Mesodermal cell (in vitro differentiated cells): Measurements from ENCODE around the gene FHOD1.

Source experiments
- H3K27ac ChIP-seq: 2 replicates; pipeline ENCODE4 v1.7.0; 2013; ENCODE audit warnings: mild to moderate bottlenecking, low read depth, low read length, moderate library complexity; ENCODE audit not compliant: severe bottlenecking
- H3K36me3 ChIP-seq: 2 replicates; pipeline ENCODE4 v1.7.1; 2013; ENCODE audit warnings: mild to moderate bottlenecking, low read length, moderate library complexity; ENCODE audit not compliant: control insufficient read depth, insufficient read depth
- H3K4me1 ChIP-seq: one replicate; pipeline ENCODE4 v1.7.1; 2013; ENCODE audit warnings: mild to moderate bottlenecking, low read length; ENCODE audit not compliant: insufficient read depth, control insufficient read depth, poor library complexity, severe bottlenecking
- H3K4me3 ChIP-seq: 2 replicates; pipeline ENCODE4 v1.7.0; 2013; ENCODE audit warnings: low read length, control low read depth, mild to moderate bottlenecking; ENCODE audit not compliant: insufficient read depth, poor library complexity, severe bottlenecking; ENCODE audit errors: extremely low read depth
- H3K9me3 ChIP-seq: 2 replicates; pipeline ENCODE4 v1.7.1; 2013; ENCODE audit warnings: mild to moderate bottlenecking, low read length, moderate library complexity; ENCODE audit not compliant: control insufficient read depth
- WGBS, 2 experiments: methylation state at CpG; one replicate each; pipeline ENCODE4 v1.1.5; 2013; ENCODE audit warnings: missing lambda C conversion rate in 2 of 2; ENCODE audit not compliant: insufficient coverage in 2 of 2; 5-methylcytosine and 5-hydroxymethylcytosine counted together

Gene FHOD1

GRCh38 chr16:67228034-67228785, 19.1 kb downstream of the FHOD1 start:
- H3K4me1 ChIP-seq: peaks cover 10% of the 10 kb centered on the region
- peak overlapping the region; percentile 100 for H3K4me3 ChIP-seq
- no peak overlapping the region for H3K27ac ChIP-seq
- H3K9me3 ChIP-seq: no peaks in the 10 kb centered on the region
- 98 to 99% methylated on average over 5 to 7 of the region's 9 CpGs for WGBS, 2 experiments
- peaks cover 52% of the 10 kb centered on the region for H3K36me3 ChIP-seq

GRCh38 chr16:67227567-67227921, 19.7 kb downstream of the FHOD1 start:
- peaks cover 10% of the 10 kb centered on the region for H3K4me1 ChIP-seq
- H3K36me3 ChIP-seq: peaks cover 48% of the 10 kb centered on the region
- H3K9me3 ChIP-seq: no peaks in the 10 kb centered on the region
- whole genome bisulfite sequencing, 2 experiments: 27 to 30% methylated on average over 11 to 12 of the region's 12 CpGs
- H3K27ac ChIP-seq: peak overlapping the region; percentile 57
- peak overlapping the region; percentile 100 for H3K4me3 ChIP-seq

GRCh38 chr16:67226804-67227566, 20.3 kb downstream of the FHOD1 start, which contains the start of gene TMEM208:
Gene TMEM208, plus strand, starts transcription at chr16:67227130. Its CDS starts 89 bp downstream, at chr16:67227219.
- WGBS, 2 experiments: 1% methylated on average over 39 to 45 of the region's 46 CpGs
- Histone ChIP-seq H3K9me3 (no peaks in the 10 kb centered on the region), H3K36me3 (peaks cover 43% of the 10 kb centered on the region), H3K4me3 (peak within 1 kb of the TSS; percentile 100), H3K27ac (peak within 1 kb of the TSS; percentile 57), H3K4me1 (peaks cover 10% of the 10 kb centered on the region)

- Histone ChIP-seq H3K4me3 (peak overlapping the region; percentile 100), H3K4me1 (peaks cover 10% of the 10 kb centered on the region), H3K9me3 (no peaks in the 10 kb centered on the region), H3K36me3 (peaks cover 36% of the 10 kb centered on the region), H3K27ac (no peak overlapping the region)
- WGBS, 2 experiments: 16 to 19% methylated on average over 11 to 12 of the region's 12 CpGs
These were observed 20.9 kb downstream of the FHOD1 start for GRCh38 chr16:67226295-67226803.

- peaks cover 10% of the 10 kb centered on the region for H3K4me1 ChIP-seq
- H3K4me3 ChIP-seq: no peak overlapping the region
- H3K9me3 ChIP-seq: no peaks in the 10 kb centered on the region
- peaks cover 13% of the 10 kb centered on the region for H3K36me3 ChIP-seq
- 90 to 100% methylated on average over 2 of the region's 3 CpGs for WGBS, 2 experiments
- H3K27ac ChIP-seq: no peak overlapping the region
These were observed 23.3 kb downstream of the FHOD1 start for GRCh38 chr16:67223992-67224391.

- no peaks in the 10 kb centered on the region for H3K9me3 ChIP-seq
- WGBS, 2 experiments: 90 to 92% methylated on average over 17 to 18 of the region's 18 CpGs
- no peaks in the 10 kb centered on the region for H3K36me3 ChIP-seq
- no peak overlapping the region for H3K27ac ChIP-seq
- H3K4me3 ChIP-seq: no peak overlapping the region
- peaks cover 5% of the 10 kb centered on the region for H3K4me1 ChIP-seq
These were observed 30.4 kb downstream of the FHOD1 start for GRCh38 chr16:67216612-67217490.

GRCh38 chr16:67215706-67216105, 31.6 kb downstream of the FHOD1 start:
- peaks cover 5% of the 10 kb centered on the region for H3K4me1 ChIP-seq
- WGBS, 2 experiments: 70 to 79% methylated on average over 5 of the region's 5 CpGs

GRCh38 chr16:67213197-67214019, 33.9 kb downstream of the FHOD1 start:
- no peak overlapping the region for H3K27ac ChIP-seq
- H3K4me3 ChIP-seq: no peak overlapping the region
- H3K36me3 ChIP-seq: no peaks in the 10 kb centered on the region
- no peaks in the 10 kb centered on the region for H3K9me3 ChIP-seq
- peaks cover 5% of the 10 kb centered on the region for H3K4me1 ChIP-seq
- WGBS, 2 experiments: 81 to 89% methylated on average over 3 to 5 of the region's 8 CpGs

More at GRCh38 chr16:67215706-67216105, 31.6 kb downstream of the FHOD1 start:
- H3K36me3 ChIP-seq: no peaks in the 10 kb centered on the region
- H3K4me3 ChIP-seq: no peak overlapping the region
- H3K9me3 ChIP-seq: no peaks in the 10 kb centered on the region
- H3K27ac ChIP-seq: no peak overlapping the region

GRCh38 chr16:67212766-67213165, 34.5 kb downstream of the FHOD1 start:
- Histone ChIP-seq H3K36me3 (no peaks in the 10 kb centered on the region), H3K4me1 (peaks cover 8% of the 10 kb centered on the region), H3K9me3 (no peaks in the 10 kb centered on the region), H3K27ac (no peak overlapping the region), H3K4me3 (no peak overlapping the region)

- no peak overlapping the region for H3K27ac ChIP-seq
- WGBS, 2 experiments: 88 to 90% methylated on average over 6 of the region's 7 CpGs
- H3K9me3 ChIP-seq: no peaks in the 10 kb centered on the region
- peaks cover 13% of the 10 kb centered on the region for H3K4me1 ChIP-seq
- H3K36me3 ChIP-seq: no peaks in the 10 kb centered on the region
- H3K4me3 ChIP-seq: no peak overlapping the region
These were observed 35.6 kb downstream of the FHOD1 start for GRCh38 chr16:67211674-67212073.
